PFSK-1 (cell line): Measurements from ENCODE around the gene SP2.

ENCODE experiments used
- POLR2AphosphoS5 ChIP-seq: IDR thresholded peaks from 2 replicates; pipeline ENCODE4 v1.6.1; 2012; ENCODE audit warnings: low read depth, mild to moderate bottlenecking, control low read depth, low read length, moderate library complexity
- TAF1 ChIP-seq: IDR thresholded peaks from 2 replicates; pipeline ENCODE4 v1.6.1; 2012; ENCODE audit warnings: low read length, control low read depth, borderline replicate concordance; ENCODE audit not compliant: insufficient read depth
- TF ChIP-seq, protein P1 (sequence below), 2 experiments: IDR thresholded peaks; 2 replicates each; pipeline versions ENCODE4 v1.6.1 to v1.8.0; 2011 to 2012; ENCODE audit warnings: low read depth in 2 of 2, low read length in 2 of 2, control low read depth in 1 of 2, inconsistent platforms in 1 of 2, mild to moderate bottlenecking in 1 of 2, moderate library complexity in 1 of 2; ENCODE audit not compliant: insufficient read depth in 1 of 2

DNA sequence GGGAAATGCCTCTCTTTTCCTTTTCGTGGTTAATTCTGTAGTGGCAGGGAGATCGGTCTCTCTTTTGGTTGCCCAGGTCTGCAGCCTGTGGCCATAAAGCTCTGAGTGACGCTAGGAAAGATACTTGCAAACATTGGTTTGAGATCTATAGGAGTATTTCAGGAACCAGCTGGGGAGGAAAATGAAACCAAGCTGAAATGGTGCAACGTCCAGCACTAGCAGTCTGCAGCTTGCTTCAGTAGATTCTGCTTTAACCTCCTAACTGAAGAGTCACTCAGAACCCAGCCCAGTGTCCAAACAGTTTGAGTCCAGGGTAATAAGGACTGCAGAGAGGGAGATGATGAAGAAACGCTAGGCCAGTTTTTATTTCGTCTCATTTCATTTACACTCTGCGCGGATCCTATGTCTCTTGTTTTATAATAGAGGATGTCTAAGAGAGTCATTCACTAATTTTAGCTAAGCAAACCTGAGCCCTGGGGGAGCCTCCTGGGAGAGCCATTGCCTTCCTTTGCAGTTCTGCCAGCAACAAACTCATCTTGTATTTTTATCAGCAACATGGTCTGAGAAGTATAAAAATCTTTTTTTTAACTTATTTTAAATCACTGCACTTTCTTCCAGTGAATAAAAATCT is 12.0 kb downstream of the SP2 start:
- TF ChIP-seq POLR2AphosphoS5, result no peak
- TF ChIP-seq, protein P1, sequence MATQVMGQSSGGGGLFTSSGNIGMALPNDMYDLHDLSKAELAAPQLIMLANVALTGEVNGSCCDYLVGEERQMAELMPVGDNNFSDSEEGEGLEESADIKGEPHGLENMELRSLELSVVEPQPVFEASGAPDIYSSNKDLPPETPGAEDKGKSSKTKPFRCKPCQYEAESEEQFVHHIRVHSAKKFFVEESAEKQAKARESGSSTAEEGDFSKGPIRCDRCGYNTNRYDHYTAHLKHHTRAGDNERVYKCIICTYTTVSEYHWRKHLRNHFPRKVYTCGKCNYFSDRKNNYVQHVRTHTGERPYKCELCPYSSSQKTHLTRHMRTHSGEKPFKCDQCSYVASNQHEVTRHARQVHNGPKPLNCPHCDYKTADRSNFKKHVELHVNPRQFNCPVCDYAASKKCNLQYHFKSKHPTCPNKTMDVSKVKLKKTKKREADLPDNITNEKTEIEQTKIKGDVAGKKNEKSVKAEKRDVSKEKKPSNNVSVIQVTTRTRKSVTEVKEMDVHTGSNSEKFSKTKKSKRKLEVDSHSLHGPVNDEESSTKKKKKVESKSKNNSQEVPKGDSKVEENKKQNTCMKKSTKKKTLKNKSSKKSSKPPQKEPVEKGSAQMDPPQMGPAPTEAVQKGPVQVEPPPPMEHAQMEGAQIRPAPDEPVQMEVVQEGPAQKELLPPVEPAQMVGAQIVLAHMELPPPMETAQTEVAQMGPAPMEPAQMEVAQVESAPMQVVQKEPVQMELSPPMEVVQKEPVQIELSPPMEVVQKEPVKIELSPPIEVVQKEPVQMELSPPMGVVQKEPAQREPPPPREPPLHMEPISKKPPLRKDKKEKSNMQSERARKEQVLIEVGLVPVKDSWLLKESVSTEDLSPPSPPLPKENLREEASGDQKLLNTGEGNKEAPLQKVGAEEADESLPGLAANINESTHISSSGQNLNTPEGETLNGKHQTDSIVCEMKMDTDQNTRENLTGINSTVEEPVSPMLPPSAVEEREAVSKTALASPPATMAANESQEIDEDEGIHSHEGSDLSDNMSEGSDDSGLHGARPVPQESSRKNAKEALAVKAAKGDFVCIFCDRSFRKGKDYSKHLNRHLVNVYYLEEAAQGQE (IDR thresholded peaks at IDR 0.05; ENCODE audit: insufficient read depth in 1 of 2, low read depth in 2 of 2, low read length in 2 of 2), result no peak
- no peak for TF ChIP-seq TAF1
